Endodermal cell (in vitro differentiated cells): ENCODE measurements around the gene FAM98C. TPM values are rescaled to one million over a fixed set of nuclear protein-coding genes. Genes with fewer than 3 reads are reported as not detected.

Experiments used
- DNase-seq: peaks from one replicate; pipeline ENCODE4 v3.0.0-alpha.2; 2017
- H3K27ac ChIP-seq: 2 replicates; pipeline ENCODE4 v1.5.1; 2013; ENCODE audit warnings: mild to moderate bottlenecking, low read depth, low read length, moderate library complexity
- H3K27me3 ChIP-seq: 2 replicates; pipeline ENCODE4 v1.6.1; 2013; ENCODE audit warnings: mild to moderate bottlenecking, low read length, moderate library complexity; ENCODE audit not compliant: insufficient read depth, control insufficient read depth, poor library complexity, severe bottlenecking
- H3K36me3 ChIP-seq: 2 replicates; pipeline ENCODE4 v1.7.0; 2013; ENCODE audit warnings: mild to moderate bottlenecking, low read length, moderate library complexity; ENCODE audit not compliant: control insufficient read depth, insufficient read depth
- H3K4me1 ChIP-seq: one replicate; pipeline ENCODE4 v1.7.0; 2013; ENCODE audit warnings: low read length; ENCODE audit not compliant: control insufficient read depth, insufficient read depth
- H3K4me3 ChIP-seq: 2 replicates; pipeline ENCODE4 v1.5.1; 2013; ENCODE audit warnings: mild to moderate bottlenecking, low read length, moderate library complexity
- H3K9ac ChIP-seq: 2 replicates; pipeline ENCODE4 v1.6.1; 2013; ENCODE audit warnings: mild to moderate bottlenecking, low read length, moderate library complexity; ENCODE audit not compliant: poor library complexity, severe bottlenecking; ENCODE audit errors: extremely low read depth
- H3K9me3 ChIP-seq: 2 replicates; pipeline ENCODE4 v1.6.1; 2013; ENCODE audit warnings: mild to moderate bottlenecking, low read length, moderate library complexity; ENCODE audit not compliant: control insufficient read depth
- H3K27ac Mint-ChIP-seq: 2 replicates; pipeline ENCODE4 v1.8.0; 2020; ENCODE audit warnings: mixed read lengths
- H3K27me3 Mint-ChIP-seq: 2 replicates; pipeline ENCODE4 v1.8.0; 2021; ENCODE audit warnings: mild to moderate bottlenecking, mixed read lengths; ENCODE audit not compliant: insufficient read depth
- H3K36me3 Mint-ChIP-seq: 2 replicates; pipeline ENCODE4 v1.8.0; 2020; ENCODE audit warnings: low read depth, mixed read lengths
- H3K4me1 Mint-ChIP-seq: 2 replicates; pipeline ENCODE4 v1.8.0; 2020; ENCODE audit warnings: mixed read lengths
- H3K4me3 Mint-ChIP-seq: 2 replicates; pipeline ENCODE4 v1.8.0; 2020; ENCODE audit warnings: mild to moderate bottlenecking, moderate library complexity, mixed read lengths
- H3K9me3 Mint-ChIP-seq: 2 replicates; pipeline ENCODE4 v1.8.0; 2020; ENCODE audit warnings: mild to moderate bottlenecking, mixed read lengths
- WGBS, 2 experiments: methylation state at CpG; one replicate each; pipeline versions ENCODE4 v1.1.5 to v1.1.7; 2013; ENCODE audit warnings: missing lambda C conversion rate in 2 of 2, mixed read lengths in 1 of 2; ENCODE audit not compliant: insufficient coverage in 1 of 2, insufficient read length in 1 of 2; 5-methylcytosine and 5-hydroxymethylcytosine counted together
- total RNA-seq, 2 donors: library from RNA; stranded (reverse); fragmentation: NEBNext Ultra II Directional in 1 of 2; extraction: Animal tissue kit (Norgen Biotek cat#: 25700) in 1 of 2; gene quantifications; 2 replicates in 1 of 2; 3 replicates in 1 of 2; pipeline ENCODE4 v1.2.1, GENCODE V29; 2021
- TF ChIP-seq, protein P1 (sequence below): fragments of 200-600 bp; sonication (generic); conservative IDR thresholded peaks from 2 replicates; pipeline ENCODE4 v1.5.0; 2021; ENCODE audit warnings: antibody characterized with exemption, mild to moderate bottlenecking

Gene FAM98C
- total RNA-seq, 2 donors from 2014 or later: 8.6 to 13.7 TPM

DNA sequence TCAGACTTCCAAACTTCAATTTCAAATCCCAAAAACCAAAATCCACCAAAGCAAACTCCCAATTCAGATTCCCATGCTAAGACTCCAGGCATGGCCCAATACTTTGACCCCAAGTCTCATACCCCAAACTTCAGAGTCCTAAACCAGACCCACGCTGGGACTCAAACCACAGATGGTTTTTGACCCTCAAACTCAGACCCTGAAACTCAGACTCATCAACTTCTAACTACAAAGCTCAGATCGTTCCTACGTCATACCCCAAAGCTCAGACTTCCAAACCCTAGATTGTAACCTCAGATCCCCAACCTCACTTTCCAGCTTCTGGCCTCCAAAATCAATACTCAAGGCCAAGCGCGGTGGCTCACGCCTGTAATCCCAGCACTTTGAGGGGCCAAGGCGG is 42.5 kb downstream of the FAM98C start:
- no peak overlapping the region for H3K27ac ChIP-seq
- no peak for DNase-seq
- no peaks in the 10 kb centered on the region for H3K9me3 Mint-ChIP-seq
- H3K4me3 ChIP-seq: no peak overlapping the region
- H3K27me3 Mint-ChIP-seq: no peaks in the 10 kb centered on the region
- H3K9me3 ChIP-seq: no peaks in the 10 kb centered on the region
- H3K27ac Mint-ChIP-seq: no peak overlapping the region
- no peaks in the 10 kb centered on the region for H3K27me3 ChIP-seq
- TF ChIP-seq, protein P1, sequence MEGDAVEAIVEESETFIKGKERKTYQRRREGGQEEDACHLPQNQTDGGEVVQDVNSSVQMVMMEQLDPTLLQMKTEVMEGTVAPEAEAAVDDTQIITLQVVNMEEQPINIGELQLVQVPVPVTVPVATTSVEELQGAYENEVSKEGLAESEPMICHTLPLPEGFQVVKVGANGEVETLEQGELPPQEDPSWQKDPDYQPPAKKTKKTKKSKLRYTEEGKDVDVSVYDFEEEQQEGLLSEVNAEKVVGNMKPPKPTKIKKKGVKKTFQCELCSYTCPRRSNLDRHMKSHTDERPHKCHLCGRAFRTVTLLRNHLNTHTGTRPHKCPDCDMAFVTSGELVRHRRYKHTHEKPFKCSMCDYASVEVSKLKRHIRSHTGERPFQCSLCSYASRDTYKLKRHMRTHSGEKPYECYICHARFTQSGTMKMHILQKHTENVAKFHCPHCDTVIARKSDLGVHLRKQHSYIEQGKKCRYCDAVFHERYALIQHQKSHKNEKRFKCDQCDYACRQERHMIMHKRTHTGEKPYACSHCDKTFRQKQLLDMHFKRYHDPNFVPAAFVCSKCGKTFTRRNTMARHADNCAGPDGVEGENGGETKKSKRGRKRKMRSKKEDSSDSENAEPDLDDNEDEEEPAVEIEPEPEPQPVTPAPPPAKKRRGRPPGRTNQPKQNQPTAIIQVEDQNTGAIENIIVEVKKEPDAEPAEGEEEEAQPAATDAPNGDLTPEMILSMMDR: no peak
- H3K36me3 Mint-ChIP-seq: no peaks in the 10 kb centered on the region
- no peak overlapping the region for H3K4me3 Mint-ChIP-seq
- 93 to 96% methylated on average over 2 to 7 of the region's 7 CpGs for WGBS, 2 experiments
- peaks cover 3% of the 10 kb centered on the region for H3K4me1 Mint-ChIP-seq
- H3K9ac ChIP-seq: no peak overlapping the region
- no peaks in the 10 kb centered on the region for H3K4me1 ChIP-seq
- H3K36me3 ChIP-seq: no peaks in the 10 kb centered on the region

DNA sequence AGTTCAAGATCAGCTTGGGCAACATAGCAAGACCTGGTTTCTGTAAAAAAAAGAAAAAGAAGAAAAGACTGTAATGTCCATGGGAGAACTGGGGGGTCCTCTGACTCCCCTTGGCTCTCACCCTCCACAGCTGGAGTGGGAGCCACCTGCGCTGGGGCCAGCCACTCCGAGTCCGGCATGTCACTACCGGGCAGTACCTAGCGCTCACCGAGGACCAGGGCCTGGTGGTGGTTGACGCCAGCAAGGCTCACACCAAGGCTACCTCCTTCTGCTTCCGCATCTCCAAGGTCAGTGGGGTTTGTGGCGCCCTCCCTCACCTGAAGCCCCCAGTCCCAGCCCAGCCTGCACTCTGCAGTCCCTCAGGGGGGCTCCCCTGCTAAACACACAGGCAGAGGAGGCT is 45.3 kb downstream of the FAM98C start:
- Histone ChIP-seq H3K4me1 (no peaks in the 10 kb centered on the region), H3K27me3 (no peaks in the 10 kb centered on the region), H3K36me3 (no peaks in the 10 kb centered on the region), H3K9me3 (no peaks in the 10 kb centered on the region), H3K4me3 (no peak overlapping the region), H3K9ac (no peak overlapping the region), H3K27ac (no peak overlapping the region)
- Mint-ChIP-seq H3K27me3 (no peaks in the 10 kb centered on the region), H3K4me3 (no peak overlapping the region), H3K9me3 (no peaks in the 10 kb centered on the region), H3K36me3 (no peaks in the 10 kb centered on the region), H3K27ac (no peak overlapping the region), H3K4me1 (no peaks in the 10 kb centered on the region)
- 91 to 92% methylated on average over 4 to 9 of the region's 9 CpGs for WGBS, 2 experiments
- TF ChIP-seq, protein P1: no peak
- DNase-seq: no peak

DNA sequence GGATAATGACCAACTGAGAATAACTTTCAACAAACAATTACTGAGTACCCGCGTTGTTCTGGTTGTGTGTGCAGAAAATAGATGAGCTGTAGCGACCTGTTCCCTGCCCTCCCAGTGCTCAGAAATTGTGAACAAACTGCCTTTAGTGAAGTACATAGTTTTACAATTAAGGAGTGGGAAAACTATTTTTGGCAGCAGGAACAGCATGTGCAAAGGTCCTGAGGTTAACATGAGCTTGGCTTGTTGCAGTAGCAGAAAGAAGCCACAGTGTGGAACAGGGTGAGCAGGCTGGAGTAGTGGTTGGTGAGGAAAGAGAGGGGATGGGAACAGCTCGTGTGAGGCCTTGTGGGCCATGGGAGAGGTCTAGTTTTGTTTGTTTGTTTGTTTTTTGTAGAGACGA is 46.6 kb downstream of the FAM98C start:
- H3K9ac ChIP-seq: no peak overlapping the region
- DNase-seq: no peak
- 91 to 93% methylated on average over 4 to 5 of the region's 5 CpGs for WGBS, 2 experiments
- Mint-ChIP-seq H3K9me3 (no peaks in the 10 kb centered on the region), H3K4me1 (no peaks in the 10 kb centered on the region), H3K4me3 (no peak overlapping the region), H3K27ac (no peak overlapping the region), H3K36me3 (no peaks in the 10 kb centered on the region), H3K27me3 (no peaks in the 10 kb centered on the region)
- H3K27ac ChIP-seq: no peak overlapping the region
- H3K27me3 ChIP-seq: no peaks in the 10 kb centered on the region
- H3K9me3 ChIP-seq: no peaks in the 10 kb centered on the region
- TF ChIP-seq, protein P1: no peak
- no peaks in the 10 kb centered on the region for H3K36me3 ChIP-seq
- H3K4me1 ChIP-seq: no peaks in the 10 kb centered on the region
- no peak overlapping the region for H3K4me3 ChIP-seq
